ENCODE results near the gene DLX5.

The DLX5 gene

GRCh38 chr7:97018126-97018601, 6.5 kb downstream of the DLX5 start:
- no peak for DNase-seq (ENCODE audit: low read depth)

DNA sequence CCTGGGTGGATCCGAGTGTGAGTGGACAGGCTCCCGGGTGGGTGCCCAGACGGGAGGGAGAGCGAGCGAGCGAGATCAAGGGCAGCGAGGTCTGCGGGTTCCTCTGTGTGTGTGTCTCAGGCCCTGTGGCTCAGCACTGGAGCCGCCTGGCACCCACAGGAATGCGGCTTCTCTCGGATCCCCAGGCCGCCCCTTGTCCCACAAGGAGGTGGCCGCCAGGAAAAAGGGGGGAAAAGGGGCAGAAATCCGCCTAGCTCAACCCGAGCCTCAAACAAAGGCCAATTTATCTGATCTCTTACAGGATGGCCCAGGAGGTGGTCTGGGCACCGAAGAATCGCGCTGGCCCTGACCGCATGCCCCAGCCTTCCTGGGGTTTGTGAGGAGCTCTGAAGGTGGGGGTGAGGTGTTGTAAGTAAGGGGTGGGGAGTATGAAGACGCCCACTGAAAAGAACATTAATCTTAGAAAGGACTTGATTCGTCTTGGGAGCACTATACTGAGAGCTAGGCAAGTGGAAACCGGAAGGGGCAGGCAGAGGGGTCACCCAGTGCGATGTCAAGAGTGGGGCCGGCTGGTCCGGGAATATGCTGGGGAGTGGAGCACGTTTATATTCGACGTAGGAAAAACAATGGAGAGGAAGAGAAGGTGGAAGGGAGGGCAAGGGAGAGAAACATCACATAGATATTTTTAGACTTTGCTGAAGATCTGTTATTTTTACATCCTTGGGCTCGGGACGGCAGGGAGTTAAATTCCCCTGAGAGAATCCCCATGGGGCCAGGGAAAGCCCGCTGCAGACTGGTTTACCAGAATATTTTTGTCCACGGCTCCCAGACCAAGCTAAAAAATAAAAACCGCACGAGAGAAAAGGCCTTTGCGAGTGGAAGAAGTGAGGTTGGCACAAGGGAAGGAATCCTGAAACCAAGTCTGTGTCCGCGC, 7.2 kb downstream of the DLX5 start:
- DNase-seq (ENCODE audit: low read depth), result no peak

GRCh38 chr7:97016381-97017191, 8.0 kb downstream of the DLX5 start:
- DNase-seq (ENCODE audit: low read depth), result no peak

DNA sequence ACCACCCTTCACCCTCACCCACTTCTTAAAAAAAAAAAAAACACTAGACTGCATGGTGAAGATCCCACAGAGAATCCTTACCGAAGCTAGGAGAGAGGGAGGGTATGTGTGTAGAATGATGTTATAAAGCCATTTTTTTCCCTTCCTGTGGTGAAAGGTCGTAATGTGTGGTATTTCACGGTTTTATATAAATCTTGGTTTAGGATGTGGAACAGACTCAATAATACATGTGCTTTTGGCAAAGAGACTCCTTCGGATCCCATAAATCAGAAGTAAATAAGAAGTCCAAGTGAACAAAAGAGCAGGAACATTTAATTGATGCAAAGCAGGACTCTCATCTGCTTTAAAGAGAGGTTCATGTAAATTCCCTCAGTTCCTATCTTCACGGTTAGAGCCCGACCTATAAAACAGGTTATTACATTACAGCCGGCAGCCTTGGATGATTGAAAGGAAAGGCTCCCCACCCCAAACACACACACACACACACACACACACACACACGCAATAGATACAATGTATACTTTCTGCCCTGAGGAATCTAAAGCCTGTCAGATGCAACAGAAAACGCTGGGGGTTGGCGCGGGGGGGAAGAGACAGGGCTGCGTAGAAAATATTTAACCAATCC, 8.8 kb downstream of the DLX5 start:
- DNase-seq (ENCODE audit: low read depth), result no peak

DNA sequence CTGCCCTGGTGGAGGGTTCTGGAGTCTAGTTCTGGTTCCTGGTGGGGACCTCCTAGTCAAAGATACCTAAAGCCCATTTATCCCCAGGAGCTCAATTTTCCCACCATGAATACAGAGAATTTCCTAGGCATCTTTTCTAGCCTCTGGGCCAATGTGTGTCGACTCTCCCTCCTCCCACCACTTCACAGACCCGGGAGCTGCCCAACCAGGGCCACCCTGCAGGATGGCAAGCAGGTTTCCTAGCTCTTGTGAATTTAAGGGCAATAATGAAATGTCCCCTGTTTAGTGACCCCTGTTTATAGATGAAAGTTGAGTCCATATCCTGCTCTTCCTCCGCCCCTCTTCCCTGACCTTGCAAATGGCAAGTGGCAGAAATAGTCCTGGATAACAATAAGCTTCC, 9.4 kb downstream of the DLX5 start:
- DNase-seq (ENCODE audit: low read depth), result no peak

GRCh38 chr7:97014145-97014750, 10.4 kb downstream of the DLX5 start:
- no peak for DNase-seq (ENCODE audit: low read depth)

DNA sequence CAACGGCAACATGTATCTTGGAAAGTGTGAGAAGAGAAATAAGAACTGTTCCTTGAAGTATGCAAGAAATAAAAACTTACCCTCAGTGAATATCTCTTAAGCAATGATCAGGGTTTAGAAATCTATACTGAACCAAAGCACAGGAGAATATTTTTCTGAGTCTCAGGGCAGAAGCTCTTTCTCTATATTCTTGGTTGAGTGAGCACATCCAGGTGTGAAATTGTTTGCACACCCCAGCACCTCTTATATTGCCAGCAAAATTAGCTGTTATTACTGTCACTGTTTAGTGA, 10.8 kb downstream of the DLX5 start:
- DNase-seq (ENCODE audit: low read depth), result no peak

- DNase-seq (ENCODE audit: low read depth), result no peak
Measured at GRCh38 chr7:97013134-97013844, 11.3 kb downstream of the DLX5 start.

- no peak for DNase-seq (ENCODE audit: low read depth)
Measured at GRCh38 chr7:97012365-97013133, 12.1 kb downstream of the DLX5 start.

GRCh38 chr7:97011536-97012364, 12.9 kb downstream of the DLX5 start:
- DNase-seq (ENCODE audit: low read depth), result no peak

DNA sequence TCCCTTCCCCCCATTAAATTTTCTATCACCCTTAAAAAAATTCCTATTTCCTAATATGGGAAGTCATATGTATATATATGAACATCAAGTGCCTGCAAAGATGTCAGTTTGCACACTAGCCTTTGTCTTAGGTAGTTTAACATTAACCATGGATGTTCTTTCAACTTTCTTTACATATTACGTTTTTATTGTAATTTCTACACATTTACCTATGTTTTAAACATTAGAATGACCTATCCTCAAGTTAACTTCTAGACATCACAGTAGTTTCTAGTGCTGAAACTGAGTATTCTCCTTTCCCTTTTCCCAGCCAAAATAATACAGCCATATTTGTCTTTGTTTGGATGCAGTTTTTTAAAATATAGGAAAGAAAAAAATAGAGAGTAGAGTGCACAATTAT, 13.5 kb downstream of the DLX5 start:
- DNase-seq (ENCODE audit: low read depth), result no peak

- no peak for DNase-seq (ENCODE audit: low read depth)
Measured at GRCh38 chr7:97009753-97010732, 14.6 kb downstream of the DLX5 start.

DNA sequence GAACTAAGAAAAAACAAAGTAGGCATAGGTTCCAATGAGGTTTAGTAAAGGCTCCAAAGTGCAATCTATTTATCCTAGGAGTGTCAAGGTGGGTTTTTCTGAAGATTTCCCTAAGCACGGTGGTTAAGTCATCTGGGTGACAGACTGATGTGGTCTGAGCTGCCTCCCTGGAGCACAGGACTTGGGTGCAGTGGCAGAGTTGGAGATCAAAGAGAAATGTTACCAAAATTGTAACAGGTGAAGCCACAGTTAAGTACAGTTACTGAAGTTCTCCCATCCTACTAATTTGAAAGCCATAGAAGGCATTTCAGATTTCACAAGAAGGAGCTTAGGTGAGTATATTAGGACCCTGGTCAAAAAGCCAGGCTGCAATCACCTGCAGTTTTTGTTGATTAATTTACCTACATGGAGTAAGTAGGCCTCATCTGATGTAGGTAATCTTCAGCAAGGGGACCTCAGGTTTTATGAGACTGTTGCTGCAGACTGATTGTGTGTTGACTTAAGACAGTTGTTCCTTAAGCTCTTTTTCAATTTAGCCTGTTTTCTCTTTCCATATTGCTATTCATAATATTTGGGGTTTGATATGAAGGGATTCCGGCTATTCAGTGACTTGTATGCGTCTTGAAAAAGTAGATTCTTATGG, 16.2 kb downstream of the DLX5 start:
- DNase-seq (ENCODE audit: low read depth), result no peak

DNA sequence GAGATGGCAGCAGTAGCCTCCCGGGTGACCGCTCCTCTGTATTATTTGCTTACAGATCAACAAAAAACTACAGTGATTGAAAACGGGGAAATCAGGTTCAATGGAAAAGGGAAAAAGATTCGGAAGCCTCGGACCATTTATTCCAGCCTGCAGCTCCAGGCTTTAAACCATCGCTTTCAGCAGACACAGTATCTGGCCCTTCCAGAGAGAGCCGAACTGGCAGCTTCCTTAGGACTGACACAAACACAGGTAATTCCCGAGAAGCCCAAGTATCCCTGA, 17.1 kb downstream of the DLX5 start:
- DNase-seq (ENCODE audit: low read depth), result no peak

DNA sequence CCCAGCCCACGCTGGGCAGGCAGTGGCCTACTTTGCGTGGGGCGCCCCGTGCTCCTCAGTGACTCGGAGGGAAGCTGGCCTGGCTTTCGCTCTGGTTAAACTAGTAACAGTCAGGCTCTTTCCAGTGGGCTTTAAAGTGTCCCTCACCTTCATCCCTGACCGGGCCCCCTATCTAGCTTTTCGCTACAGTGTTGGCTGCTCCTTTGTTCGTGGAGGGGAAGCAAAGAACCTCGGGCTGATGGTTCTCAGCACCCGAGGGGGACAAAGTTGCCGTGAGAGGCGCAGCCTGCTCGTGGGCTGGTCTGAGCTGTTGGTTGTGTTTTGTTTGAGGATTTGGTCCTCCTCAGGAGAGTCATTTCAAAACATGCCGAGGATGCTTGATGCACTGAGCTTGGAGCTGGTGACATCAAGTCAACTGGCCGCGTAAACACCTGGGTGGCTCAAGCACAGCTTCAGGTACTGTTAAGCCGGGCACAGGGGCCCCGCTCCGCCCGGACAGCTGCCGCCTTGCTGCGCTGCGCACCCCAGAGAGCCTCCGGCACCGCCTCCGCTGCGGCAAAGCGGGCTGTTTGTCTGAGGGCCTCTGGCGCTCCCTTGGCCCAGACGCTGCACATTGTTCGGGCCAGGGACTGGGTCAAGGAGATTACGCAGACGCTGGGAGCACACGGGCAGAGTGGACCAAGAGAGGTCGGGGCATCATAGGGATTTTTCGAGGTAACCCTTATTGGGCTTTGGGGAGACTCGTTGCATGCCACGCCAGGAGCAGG, 17.6 kb downstream of the DLX5 start:
- DNase-seq (ENCODE audit: low read depth), result no peak

GRCh38 chr7:97006055-97006815, 18.4 kb downstream of the DLX5 start:
- DNase-seq (ENCODE audit: low read depth), result no peak

Data from T-helper 22 cell (primary cell).